GM21360 (cell line): ENCODE measurements around the gene CRAMP1.

Source experiments
- ATAC-seq: cut with Tn5 transposase; IDR thresholded peaks from one replicate; pipeline ENCODE4 v1.9.1; 2021; ENCODE audit warnings: mild to moderate bottlenecking, moderate library complexity; ENCODE audit not compliant: unreplicated experiment

Gene CRAMP1

GRCh38 chr16:1654505-1655268 is 42.5 kb downstream of the CRAMP1 start:
- ATAC-seq, result no peak

GRCh38 chr16:1655269-1655807 is 43.2 kb downstream of the CRAMP1 start:
- no peak for ATAC-seq

- ATAC-seq, result no peak
Observed at GRCh38 chr16:1655909-1656807, 44.0 kb downstream of the CRAMP1 start.

- no peak for ATAC-seq
Observed at GRCh38 chr16:1656808-1657617, 44.9 kb downstream of the CRAMP1 start.

- no peak for ATAC-seq
Observed at GRCh38 chr16:1657841-1658240, 45.7 kb downstream of the CRAMP1 start.

GRCh38 chr16:1659031-1659430 is 46.9 kb downstream of the CRAMP1 start:
- ATAC-seq, result no peak

GRCh38 chr16:1661826-1662225 is 49.7 kb downstream of the CRAMP1 start:
- no peak for ATAC-seq

GRCh38 chr16:1662543-1662942 is 50.4 kb downstream of the CRAMP1 start:
- ATAC-seq, result no peak

- no peak for ATAC-seq
Observed at GRCh38 chr16:1665829-1666228, 53.7 kb downstream of the CRAMP1 start.

GRCh38 chr16:1666316-1666715 is 54.2 kb downstream of the CRAMP1 start:
- no peak for ATAC-seq

- no peak for ATAC-seq
Observed at GRCh38 chr16:1667271-1667670, 55.1 kb downstream of the CRAMP1 start.

GRCh38 chr16:1667916-1668315 is 55.8 kb downstream of the CRAMP1 start:
- no peak for ATAC-seq

GRCh38 chr16:1668612-1669319 is 56.6 kb downstream of the CRAMP1 start:
- no peak for ATAC-seq

GRCh38 chr16:1669698-1670097 is 57.5 kb downstream of the CRAMP1 start:
- no peak for ATAC-seq

GRCh38 chr16:1670371-1670770 is 58.2 kb downstream of the CRAMP1 start:
- no peak for ATAC-seq

GRCh38 chr16:1670866-1671265 is 58.7 kb downstream of the CRAMP1 start:
- no peak for ATAC-seq

- ATAC-seq, result no peak
Observed at GRCh38 chr16:1673424-1674151, 61.4 kb downstream of the CRAMP1 start.

GRCh38 chr16:1674306-1674705 is 62.1 kb downstream of the CRAMP1 start:
- ATAC-seq, result no peak

GRCh38 chr16:1674751-1675664 is 62.8 kb downstream of the CRAMP1 start:
- ATAC-seq, result no peak
